GM12875 (cell line): ENCODE measurements around the gene LZTS3.

Source experiments
- H3K4me3 ChIP-seq: one replicate; pipeline ENCODE4 v1.5.1; 2011; ENCODE audit warnings: low read depth, low read length, control low read depth
- CTCF ChIP-seq: IDR thresholded peaks from 2 replicates; pipeline ENCODE4 v1.5.1; 2011; ENCODE audit warnings: low read depth, mild to moderate bottlenecking, control low read depth, inconsistent platforms, low read length, moderate library complexity, borderline replicate concordance; ENCODE audit not compliant: insufficient read depth

LZTS3 gene

GRCh38 chr20:3199206-3199605 lies 25.9 kb upstream of the LZTS3 start:
- TF ChIP-seq CTCF: no peak
- no peak overlapping the region for H3K4me3 ChIP-seq

GRCh38 chr20:3195590-3196237 lies 22.4 kb upstream of the LZTS3 start:
- no peak for TF ChIP-seq CTCF
- H3K4me3 ChIP-seq: no peak overlapping the region

DNA sequence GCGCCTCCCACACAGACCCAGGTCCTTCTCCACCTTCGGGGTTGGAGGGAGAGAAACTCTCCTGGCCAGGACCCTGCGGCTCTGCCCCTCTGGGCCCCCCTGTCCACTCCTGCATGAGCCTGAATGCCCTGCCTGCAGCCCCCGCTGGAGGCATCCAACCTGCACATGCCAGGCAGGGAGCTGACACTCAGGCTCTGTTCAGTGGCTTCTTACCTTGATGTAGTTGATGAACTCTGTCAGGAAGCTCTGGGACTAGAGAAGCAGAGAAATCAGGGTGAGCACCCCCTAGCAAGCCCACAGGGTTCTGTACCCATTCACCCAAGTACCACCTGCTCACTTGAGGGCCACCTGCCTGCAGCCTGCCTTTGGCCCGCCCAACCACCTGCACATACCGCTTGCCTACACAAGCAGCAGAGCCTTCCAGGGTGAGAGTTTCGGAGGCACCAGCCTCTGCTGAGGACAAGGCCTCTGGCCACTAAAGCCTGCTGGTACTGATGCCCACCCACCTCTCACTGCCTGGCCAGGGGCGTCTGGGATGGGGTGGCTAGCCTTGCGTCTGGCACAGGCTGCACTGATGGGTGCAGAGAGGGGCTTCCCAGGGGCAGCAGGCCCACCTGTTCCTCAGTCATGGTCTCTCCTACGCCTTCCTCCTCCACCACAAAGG lies 21.4 kb upstream of the LZTS3 start:
- no peak overlapping the region for H3K4me3 ChIP-seq
- TF ChIP-seq CTCF: no peak

DNA sequence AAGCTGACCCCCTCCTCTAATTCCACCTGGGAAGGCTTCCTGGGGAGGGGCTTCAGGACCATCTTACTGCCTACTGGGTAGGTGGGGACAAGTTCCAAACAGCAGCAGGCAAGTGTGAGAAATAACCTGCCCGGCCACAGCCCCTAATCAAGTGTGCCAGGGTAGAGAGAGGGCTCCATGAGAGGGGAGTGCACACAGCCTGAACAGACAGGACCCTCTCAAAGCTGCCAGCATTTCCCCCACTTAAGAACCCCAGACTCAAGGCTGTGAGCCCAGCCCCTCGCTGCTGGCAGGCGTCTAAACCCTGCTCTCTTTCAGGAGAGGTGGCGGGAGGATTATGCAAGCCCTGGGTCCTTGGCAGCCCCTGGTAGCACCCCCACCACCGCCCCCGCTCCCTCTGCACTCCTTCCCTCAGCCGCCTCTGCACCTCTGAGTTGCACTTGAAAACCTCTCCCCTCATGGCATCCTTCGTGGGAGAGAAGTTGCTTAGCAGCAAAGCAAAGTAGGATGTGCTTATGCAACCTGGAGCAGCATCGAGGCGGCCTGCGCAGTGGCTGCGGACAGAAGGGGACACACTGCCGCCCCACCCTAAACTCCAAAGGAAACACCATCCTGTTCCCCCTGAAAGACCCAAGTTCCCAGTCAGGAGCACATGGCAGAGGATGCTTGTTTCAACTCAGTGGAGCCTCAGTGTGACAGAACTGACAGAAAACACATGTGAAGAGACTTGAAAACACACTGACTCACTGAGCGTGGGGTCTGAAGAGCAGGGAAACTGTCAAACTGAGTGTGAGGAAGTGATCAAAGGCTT lies 20.7 kb upstream of the LZTS3 start:
- H3K4me3 ChIP-seq: no peak overlapping the region
- no peak for TF ChIP-seq CTCF

GRCh38 chr20:3192226-3193015 lies 19.1 kb upstream of the LZTS3 start:
- H3K4me3 ChIP-seq: no peak overlapping the region
- TF ChIP-seq CTCF: no peak

DNA sequence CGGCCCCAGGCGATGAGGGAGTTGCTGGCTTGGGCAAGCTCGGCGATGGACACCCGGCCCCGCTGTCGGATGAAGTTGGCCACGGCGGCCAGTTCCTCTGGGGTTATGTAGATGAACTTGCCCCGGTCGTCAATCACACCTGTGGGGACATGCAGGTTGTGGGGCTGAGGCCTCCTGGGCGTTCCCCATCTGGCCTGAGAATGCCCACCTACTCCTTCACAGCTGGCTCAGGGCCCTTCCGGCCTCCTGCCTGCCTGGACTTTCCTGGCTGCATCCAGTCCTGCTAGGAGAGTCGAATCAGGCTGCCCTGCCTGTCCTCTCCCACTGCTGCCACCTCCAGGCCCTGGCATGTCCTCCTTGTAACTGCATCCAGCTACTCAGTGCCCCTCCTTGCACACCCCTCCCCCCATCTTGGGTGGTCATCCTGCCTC lies 17.3 kb upstream of the LZTS3 start:
- no peak overlapping the region for H3K4me3 ChIP-seq
- no peak for TF ChIP-seq CTCF
